ENCODE data around the gene TRIML1. TPM values are rescaled to one million over a fixed set of nuclear protein-coding genes. Genes with fewer than 3 reads are reported as not detected.

TRIML1 gene
- total RNA-seq, 1 experiment from 2014 or later: not detected

DNA sequence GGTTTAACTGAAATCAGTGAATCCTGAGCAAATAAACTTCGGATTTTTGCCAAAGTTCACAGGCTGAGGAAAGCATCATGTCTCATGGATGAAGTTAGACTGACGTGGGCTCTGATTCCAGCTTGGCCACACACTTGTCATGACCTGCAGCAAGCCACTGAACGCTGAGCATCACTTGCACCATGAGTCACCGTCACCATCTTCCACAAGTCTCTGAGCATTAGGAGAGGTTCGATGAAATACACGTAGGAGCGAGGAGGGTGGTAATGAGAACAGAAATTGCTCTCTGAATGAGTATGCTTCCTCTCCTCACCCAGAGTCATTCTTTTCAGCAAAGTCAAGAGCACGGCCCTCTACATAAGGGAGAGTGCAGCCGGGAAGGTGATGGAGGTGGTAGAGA, 26.1 kb upstream of the TRIML1 start:
- intact Hi-C loops (cut with micrococcal nuclease): no loop called here
- Histone ChIP-seq H3K27me3 (ENCODE audit: insufficient read depth, low read length) (no peaks in the 10 kb centered on the region), H3K4me1 (ENCODE audit: control insufficient read depth in 1 of 2, insufficient read depth in 2 of 2, low read length in 2 of 2) (peaks cover 27 to 49% of the 10 kb centered on the region in 2 experiments), H2AFZ (ENCODE audit: low read depth, low read length, poor library complexity, severe bottlenecking) (no peak overlapping the region), H3K9me2 (ENCODE audit: insufficient read depth) (no peaks in the 10 kb centered on the region), H3K36me3 (ENCODE audit: control insufficient read depth in 1 of 2, insufficient read depth in 2 of 2, low read length in 2 of 2) (no peaks in the 10 kb centered on the region), H3K27ac (ENCODE audit: low read depth, low read length) (no peak overlapping the region), H3K4me3 (replicated peaks in 1 of 2; ENCODE audit: low read depth in 1 of 2, low read length in 2 of 2) (no peak overlapping the region), H3K9me3 (ENCODE audit: control insufficient read depth in 1 of 2, insufficient read depth in 1 of 2, low read depth in 1 of 2, low read length in 2 of 2) (no peaks in the 10 kb centered on the region), H4K20me1 (ENCODE audit: insufficient read depth) (no peaks in the 10 kb centered on the region), H3K4me2 (ENCODE audit: low read length) (no peak overlapping the region), H3K9ac (ENCODE audit: low read length) (no peak overlapping the region), H3K79me2 (ENCODE audit: insufficient read depth, low read length) (no peaks in the 10 kb centered on the region)
- ChIA-PET CTCF (no interaction called here), POLR2A (no interaction called here), RAD21 (ENCODE audit: low non-redundant PET in 1 of 2, low total read pairs in 2 of 2, uncharacterized antibody in 2 of 2, unreplicated experiment in 2 of 2) (no interaction called here)
- TF ChIP-seq, protein P1, sequence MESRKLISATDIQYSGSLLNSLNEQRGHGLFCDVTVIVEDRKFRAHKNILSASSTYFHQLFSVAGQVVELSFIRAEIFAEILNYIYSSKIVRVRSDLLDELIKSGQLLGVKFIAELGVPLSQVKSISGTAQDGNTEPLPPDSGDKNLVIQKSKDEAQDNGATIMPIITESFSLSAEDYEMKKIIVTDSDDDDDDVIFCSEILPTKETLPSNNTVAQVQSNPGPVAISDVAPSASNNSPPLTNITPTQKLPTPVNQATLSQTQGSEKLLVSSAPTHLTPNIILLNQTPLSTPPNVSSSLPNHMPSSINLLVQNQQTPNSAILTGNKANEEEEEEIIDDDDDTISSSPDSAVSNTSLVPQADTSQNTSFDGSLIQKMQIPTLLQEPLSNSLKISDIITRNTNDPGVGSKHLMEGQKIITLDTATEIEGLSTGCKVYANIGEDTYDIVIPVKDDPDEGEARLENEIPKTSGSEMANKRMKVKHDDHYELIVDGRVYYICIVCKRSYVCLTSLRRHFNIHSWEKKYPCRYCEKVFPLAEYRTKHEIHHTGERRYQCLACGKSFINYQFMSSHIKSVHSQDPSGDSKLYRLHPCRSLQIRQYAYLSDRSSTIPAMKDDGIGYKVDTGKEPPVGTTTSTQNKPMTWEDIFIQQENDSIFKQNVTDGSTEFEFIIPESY (IDR thresholded peaks at IDR 0.05; ENCODE audit: extremely low read depth, insufficient replicate concordance, low read length): no peak
- TF ChIP-seq, protein P2, sequence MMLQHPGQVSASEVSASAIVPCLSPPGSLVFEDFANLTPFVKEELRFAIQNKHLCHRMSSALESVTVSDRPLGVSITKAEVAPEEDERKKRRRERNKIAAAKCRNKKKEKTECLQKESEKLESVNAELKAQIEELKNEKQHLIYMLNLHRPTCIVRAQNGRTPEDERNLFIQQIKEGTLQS (IDR thresholded peaks at IDR 0.05): no peak
- TF ChIP-seq, protein P3, sequence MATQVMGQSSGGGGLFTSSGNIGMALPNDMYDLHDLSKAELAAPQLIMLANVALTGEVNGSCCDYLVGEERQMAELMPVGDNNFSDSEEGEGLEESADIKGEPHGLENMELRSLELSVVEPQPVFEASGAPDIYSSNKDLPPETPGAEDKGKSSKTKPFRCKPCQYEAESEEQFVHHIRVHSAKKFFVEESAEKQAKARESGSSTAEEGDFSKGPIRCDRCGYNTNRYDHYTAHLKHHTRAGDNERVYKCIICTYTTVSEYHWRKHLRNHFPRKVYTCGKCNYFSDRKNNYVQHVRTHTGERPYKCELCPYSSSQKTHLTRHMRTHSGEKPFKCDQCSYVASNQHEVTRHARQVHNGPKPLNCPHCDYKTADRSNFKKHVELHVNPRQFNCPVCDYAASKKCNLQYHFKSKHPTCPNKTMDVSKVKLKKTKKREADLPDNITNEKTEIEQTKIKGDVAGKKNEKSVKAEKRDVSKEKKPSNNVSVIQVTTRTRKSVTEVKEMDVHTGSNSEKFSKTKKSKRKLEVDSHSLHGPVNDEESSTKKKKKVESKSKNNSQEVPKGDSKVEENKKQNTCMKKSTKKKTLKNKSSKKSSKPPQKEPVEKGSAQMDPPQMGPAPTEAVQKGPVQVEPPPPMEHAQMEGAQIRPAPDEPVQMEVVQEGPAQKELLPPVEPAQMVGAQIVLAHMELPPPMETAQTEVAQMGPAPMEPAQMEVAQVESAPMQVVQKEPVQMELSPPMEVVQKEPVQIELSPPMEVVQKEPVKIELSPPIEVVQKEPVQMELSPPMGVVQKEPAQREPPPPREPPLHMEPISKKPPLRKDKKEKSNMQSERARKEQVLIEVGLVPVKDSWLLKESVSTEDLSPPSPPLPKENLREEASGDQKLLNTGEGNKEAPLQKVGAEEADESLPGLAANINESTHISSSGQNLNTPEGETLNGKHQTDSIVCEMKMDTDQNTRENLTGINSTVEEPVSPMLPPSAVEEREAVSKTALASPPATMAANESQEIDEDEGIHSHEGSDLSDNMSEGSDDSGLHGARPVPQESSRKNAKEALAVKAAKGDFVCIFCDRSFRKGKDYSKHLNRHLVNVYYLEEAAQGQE (IDR thresholded peaks at IDR 0.05; ENCODE audit: low read depth): no peak
- TF ChIP-seq YY1 (IDR thresholded peaks at IDR 0.05; ENCODE audit: extremely low read depth, insufficient replicate concordance, low read depth, low read length) (no peak), ZFX (IDR thresholded peaks at IDR 0.05) (no peak), ZNF274 (IDR thresholded peaks at IDR 0.05; ENCODE audit: low read depth, low read length) (no peak), JUND (IDR thresholded peaks at IDR 0.05) (no peak), EGR1 (IDR thresholded peaks at IDR 0.05; ENCODE audit: low read depth) (no peak), CEBPB (IDR thresholded peaks at IDR 0.05; ENCODE audit: low read depth) (no peak)
- DNase-seq (ENCODE audit: low read depth, low spot score): no peak
- no TSS peak for BruUV-seq (replicated peaks)
- ATAC-seq: no peak

Measured in HCT116 (cell line).